Psoas muscle (tissue), 8 donors: ENCODE measurements around the gene KCNN4. TPM values are rescaled to one million over a fixed set of nuclear protein-coding genes. Genes with fewer than 3 reads are reported as not detected.

Experiments
- ATAC-seq, 4 donors: fragments of 200-7000 bp; cut with Tn5 transposase; one replicate each; pipeline ENCODE4 v1.9.1; 2020; ENCODE audit warnings: moderate library complexity in 3 of 4, mild to moderate bottlenecking in 2 of 4
- DNase-seq, 2 donors: peaks; one replicate each; pipeline ENCODE4 v3.0.0-alpha.2; 2020
- H3K27ac ChIP-seq: fragments of 200-600 bp; one replicate; pipeline ENCODE4 v1.8.0; 2022
- H3K27me3 ChIP-seq, 3 donors: fragments of 200-600 bp in 1 of 3; one replicate each; pipeline versions ENCODE4 v1.6.1 to v1.8.0; 2013 to 2022; ENCODE audit warnings: low read length in 2 of 3, mild to moderate bottlenecking in 2 of 3, moderate library complexity in 1 of 3; ENCODE audit not compliant: insufficient read depth in 3 of 3
- H3K36me3 ChIP-seq, 2 donors: fragments of 200-600 bp in 1 of 2; one replicate each; pipeline versions ENCODE4 v1.6.1 to v1.8.0; 2013 to 2022; ENCODE audit warnings: low read depth in 1 of 2, mild to moderate bottlenecking in 1 of 2, moderate library complexity in 1 of 2; ENCODE audit not compliant: insufficient read depth in 1 of 2
- H3K4me1 ChIP-seq: fragments of 200-600 bp; one replicate; pipeline ENCODE4 v1.8.0; 2022
- H3K4me3 ChIP-seq: fragments of 200-600 bp; one replicate; pipeline ENCODE4 v1.8.0; 2022; ENCODE audit warnings: mild to moderate bottlenecking
- H3K9me3 ChIP-seq: fragments of 200-600 bp; one replicate; pipeline ENCODE4 v1.8.0; 2022
- CTCF ChIP-seq: fragments of 200-600 bp; IDR thresholded peaks from one replicate; pipeline ENCODE4 v1.8.0; 2022; ENCODE audit warnings: antibody characterized with exemption
- WGBS, 3 donors: extraction: QIAGEN DNeasy Blood & Tissue Kit; methylation state at CpG; one replicate each; pipeline versions ENCODE4 v1.1.6 to v1.1.7; 2013; 5-methylcytosine and 5-hydroxymethylcytosine counted together
- intact Hi-C, 2 donors: fragments of 100-400 bp; cut with DNase I; formaldehyde crosslinking; loops; one replicate each; pipeline versions ENCODE4 v1.11.0 to v1.14.2; 2022
- polyA plus RNA-seq, 3 donors: library from polyadenylated mRNA; stranded (reverse); fragments of 200-250 nt; gene quantifications; one replicate each; pipeline ENCODE4 v1.2.3, GENCODE V29; 2013
- total RNA-seq, 4 donors: library from RNA; stranded (reverse); fragmentation: NEBNext Ultra II Directional in 2 of 4; extraction: Animal tissue kit (Norgen Biotek cat#: 25700) in 2 of 4; gene quantifications; one replicate each; pipeline versions ENCODE4 v1.2.1 to v1.2.4, GENCODE V29; 2021 to 2023
- donor health status: healthy with polysubstance abuse.
- donor health status: DM: no; HTN: no; CAD: no; lungs with moderate emphysema.
- donor health status: Bipolar disorder and iron deficiency.
- donor health status: healthy.
- donor health status: DM: yes; HTN: yes; CAD: no.
- donor health status: DM: no; HTN: no; CAD: no.
- donor health status: DM: no; HTN: no; CAD: no.
- donor health status: DM: yes; HTN: yes; CAD: no.

KCNN4 gene
- total and polyA plus RNA-seq, 7 donors: 0.09 to 0.89 (median 0.30) TPM

- TF ChIP-seq CTCF: no peak
- peaks cover 0 to 23% (median 0%) of the 10 kb centered on the region in 3 donors for H3K27me3 ChIP-seq
- WGBS, 3 donors: 87% methylated on average over 14 of the region's 14 CpGs
- H3K4me3 ChIP-seq: no peak overlapping the region
- no peak overlapping the region for H3K27ac ChIP-seq
- intact Hi-C loops: loop anchor here in 1 of 2 donors (5.0 kb wide), 1 partner anchor 34 kb away; no protein-coding TSS in a partner anchor
- H3K36me3 ChIP-seq: no peaks in the 10 kb centered on the region
- ATAC-seq: no peak
- H3K9me3 ChIP-seq: no peaks in the 10 kb centered on the region
- DNase-seq: no peak
- H3K4me1 ChIP-seq: no peaks in the 10 kb centered on the region
These were observed 997 bp upstream of the KCNN4 start for GRCh38 chr19:43781630-43782310.

- Histone ChIP-seq H3K27ac (no peak overlapping the region), H3K4me3 (no peak overlapping the region), H3K36me3 (no peaks in the 10 kb centered on the region), H3K9me3 (no peaks in the 10 kb centered on the region), H3K27me3 (peaks cover 0 to 27% (median 2%) of the 10 kb centered on the region in 3 donors), H3K4me1 (no peaks in the 10 kb centered on the region)
- 48% methylated on average over 3 of the region's 3 CpGs for WGBS, 3 donors
- ATAC-seq (no peak), DNase-seq (no peak)
- intact Hi-C loops: loop anchor here in 1 of 2 donors (5.0 kb wide), 1 partner anchor 33 kb away; no protein-coding TSS in a partner anchor
- TF ChIP-seq CTCF: no peak
These were observed 953 bp downstream of the KCNN4 start for GRCh38 chr19:43779820-43780219.

GRCh38 chr19:43779147-43779819, 1.5 kb downstream of the KCNN4 start:
- intact Hi-C loops: no loop called here
- peaks cover 3% of the 10 kb centered on the region for H3K4me1 ChIP-seq
- ATAC-seq (no peak), DNase-seq (peak in 1 of 2 donors; percentile 35)
- no peaks in the 10 kb centered on the region for H3K9me3 ChIP-seq
- H3K27ac ChIP-seq: no peak overlapping the region
- 52 to 76% (median 66%) methylated on average over 15 to 16 of the region's 16 CpGs for WGBS, 3 donors
- H3K27me3 ChIP-seq: peaks cover 0 to 27% (median 2%) of the 10 kb centered on the region in 3 donors
- no peak overlapping the region for H3K4me3 ChIP-seq
- no peak for TF ChIP-seq CTCF
- H3K36me3 ChIP-seq: no peaks in the 10 kb centered on the region

GRCh38 chr19:43778651-43779050, 2.1 kb downstream of the KCNN4 start:
- Histone ChIP-seq H3K9me3 (no peaks in the 10 kb centered on the region), H3K27ac (no peak overlapping the region), H3K27me3 (peaks cover 0 to 26% (median 2%) of the 10 kb centered on the region in 3 donors), H3K36me3 (no peaks in the 10 kb centered on the region), H3K4me1 (peaks cover 4% of the 10 kb centered on the region), H3K4me3 (no peak overlapping the region)
- no peak for ATAC-seq
- intact Hi-C loops: no loop called here
- no peak for DNase-seq
- TF ChIP-seq CTCF: no peak
- 91 to 100% (median 94%) methylated on average over 1 of the region's 1 CpG for WGBS, 3 donors
